Fibroblast of lung (primary cell): ENCODE data around the gene UBE2N. TPM values are rescaled to one million over a fixed set of nuclear protein-coding genes. Genes with fewer than 3 reads are reported as not detected.

Experiments
- DNase-seq, 2 donors: peaks; one replicate each; pipeline versions ENCODE4 v3.0.0 to v3.0.0-alpha.2; 2010; ENCODE audit warnings: low read depth in 2 of 2
- H2AFZ ChIP-seq: 2 replicates; pipeline ENCODE4 v1.5.1; 2012; ENCODE audit warnings: low read length, control low read depth, inconsistent platforms
- H3K27ac ChIP-seq: 2 replicates; pipeline ENCODE4 v1.5.1; 2011; ENCODE audit warnings: low read length, control low read depth; ENCODE audit not compliant: insufficient read depth
- H3K27me3 ChIP-seq: 2 replicates; pipeline ENCODE4 v1.5.1; 2011; ENCODE audit warnings: mild to moderate bottlenecking, low read length; ENCODE audit not compliant: control insufficient read depth, insufficient read depth
- H3K36me3 ChIP-seq: 2 replicates; pipeline ENCODE4 v1.5.1; 2011; ENCODE audit warnings: low read length; ENCODE audit not compliant: control insufficient read depth, insufficient read depth
- H3K4me1 ChIP-seq: 2 replicates; pipeline ENCODE4 v1.5.1; 2011; ENCODE audit warnings: low read length; ENCODE audit not compliant: control insufficient read depth, insufficient read depth; ENCODE audit errors: extremely low read depth
- H3K4me2 ChIP-seq: 2 replicates; pipeline ENCODE4 v1.5.1; 2011; ENCODE audit warnings: low read length, control low read depth; ENCODE audit not compliant: insufficient read depth; ENCODE audit errors: extremely low read depth
- H3K4me3 ChIP-seq, 4 experiments: fragments of 200-600 bp in 1 of 4; sonication (generic) in 1 of 4; replicated peaks in 1 of 4; 2 replicates each; pipeline ENCODE4 v1.5.1; 2011 to 2016; ENCODE audit warnings: low read length in 4 of 4, low read depth in 3 of 4, mild to moderate bottlenecking in 3 of 4, control low read depth in 2 of 4, inconsistent platforms in 1 of 4, mixed read lengths in 1 of 4; ENCODE audit not compliant: insufficient read depth in 1 of 4; ENCODE audit errors: control extremely low read depth in 1 of 4
- H3K79me2 ChIP-seq: 2 replicates; pipeline ENCODE4 v1.5.1; 2012; ENCODE audit warnings: mild to moderate bottlenecking, low read length, inconsistent platforms; ENCODE audit not compliant: control insufficient read depth, insufficient read depth
- H3K9ac ChIP-seq: 2 replicates; pipeline ENCODE4 v1.5.1; 2011; ENCODE audit warnings: mild to moderate bottlenecking, low read length, control low read depth; ENCODE audit not compliant: insufficient read depth
- H3K9me3 ChIP-seq: 2 replicates; pipeline ENCODE4 v1.5.1; 2012; ENCODE audit warnings: low read depth, low read length; ENCODE audit not compliant: control insufficient read depth, insufficient read depth
- H4K20me1 ChIP-seq: 2 replicates; pipeline ENCODE4 v1.5.1; 2011; ENCODE audit warnings: low read length; ENCODE audit not compliant: control insufficient read depth, insufficient read depth; ENCODE audit errors: extremely low read depth
- EZH2 ChIP-seq: IDR thresholded peaks from 2 replicates; pipeline ENCODE4 v1.5.1; 2012; ENCODE audit warnings: low read length, control low read depth, mild to moderate bottlenecking; ENCODE audit errors: missing control alignments
- polyA plus RNA-seq, 2 donors: library from polyadenylated mRNA; depleted of rRNA in 1 of 2; stranded (reverse) in 1 of 2; unstranded in 1 of 2; fragments of >200 nt; gene quantifications; 2 replicates each; pipeline ENCODE4 v1.2.1, GENCODE V29; 2011 to 2012; ENCODE audit warnings: missing spikeins in 1 of 2
- total RNA-seq: library from RNA; depleted of rRNA; stranded (reverse); fragments of >200 nt; gene quantifications from 2 replicates; pipeline ENCODE4 v1.2.1, GENCODE V29; 2014
- TF ChIP-seq, protein P1 (sequence below), 2 donors: IDR thresholded peaks in 1 of 2; conservative IDR thresholded peaks in 1 of 2; 1 replicate in 1 of 2; 2 replicates in 1 of 2; pipeline ENCODE4 v1.5.1; 2011 to 2012; ENCODE audit warnings: low read length in 2 of 2, control low read depth in 1 of 2, inconsistent platforms in 1 of 2, low read depth in 1 of 2, mild to moderate bottlenecking in 1 of 2

UBE2N gene
- total and polyA plus RNA-seq, 2 donors (not counting 1 experiment from before 2014, with no cell fraction given), result 115 to 149 TPM

- H3K36me3 ChIP-seq, result no peaks in the 10 kb centered on the region
- no peaks in the 10 kb centered on the region for H4K20me1 ChIP-seq
- no peaks in the 10 kb centered on the region for H3K79me2 ChIP-seq
- no peak overlapping the region for H3K4me3 ChIP-seq
- H3K4me2 ChIP-seq, result no peak overlapping the region
- no peak for DNase-seq
- TF ChIP-seq EZH2, result no peak
- TF ChIP-seq, protein P1, sequence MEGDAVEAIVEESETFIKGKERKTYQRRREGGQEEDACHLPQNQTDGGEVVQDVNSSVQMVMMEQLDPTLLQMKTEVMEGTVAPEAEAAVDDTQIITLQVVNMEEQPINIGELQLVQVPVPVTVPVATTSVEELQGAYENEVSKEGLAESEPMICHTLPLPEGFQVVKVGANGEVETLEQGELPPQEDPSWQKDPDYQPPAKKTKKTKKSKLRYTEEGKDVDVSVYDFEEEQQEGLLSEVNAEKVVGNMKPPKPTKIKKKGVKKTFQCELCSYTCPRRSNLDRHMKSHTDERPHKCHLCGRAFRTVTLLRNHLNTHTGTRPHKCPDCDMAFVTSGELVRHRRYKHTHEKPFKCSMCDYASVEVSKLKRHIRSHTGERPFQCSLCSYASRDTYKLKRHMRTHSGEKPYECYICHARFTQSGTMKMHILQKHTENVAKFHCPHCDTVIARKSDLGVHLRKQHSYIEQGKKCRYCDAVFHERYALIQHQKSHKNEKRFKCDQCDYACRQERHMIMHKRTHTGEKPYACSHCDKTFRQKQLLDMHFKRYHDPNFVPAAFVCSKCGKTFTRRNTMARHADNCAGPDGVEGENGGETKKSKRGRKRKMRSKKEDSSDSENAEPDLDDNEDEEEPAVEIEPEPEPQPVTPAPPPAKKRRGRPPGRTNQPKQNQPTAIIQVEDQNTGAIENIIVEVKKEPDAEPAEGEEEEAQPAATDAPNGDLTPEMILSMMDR (conservative IDR thresholded peaks at IDR 0.05 in 1 of 2, IDR thresholded peaks at IDR 0.05 in 1 of 2; ENCODE audit: low read depth in 1 of 2, low read length in 2 of 2), result no peak
- H3K9me3 ChIP-seq, result no peaks in the 10 kb centered on the region
- no peaks in the 10 kb centered on the region for H3K4me1 ChIP-seq
- no peak overlapping the region for H3K9ac ChIP-seq
- no peak overlapping the region for H2AFZ ChIP-seq
- H3K27ac ChIP-seq, result no peak overlapping the region
- H3K27me3 ChIP-seq, result no peaks in the 10 kb centered on the region
Measured at GRCh38 chr12:93448796-93449195, 7.0 kb upstream of the UBE2N start.

DNA sequence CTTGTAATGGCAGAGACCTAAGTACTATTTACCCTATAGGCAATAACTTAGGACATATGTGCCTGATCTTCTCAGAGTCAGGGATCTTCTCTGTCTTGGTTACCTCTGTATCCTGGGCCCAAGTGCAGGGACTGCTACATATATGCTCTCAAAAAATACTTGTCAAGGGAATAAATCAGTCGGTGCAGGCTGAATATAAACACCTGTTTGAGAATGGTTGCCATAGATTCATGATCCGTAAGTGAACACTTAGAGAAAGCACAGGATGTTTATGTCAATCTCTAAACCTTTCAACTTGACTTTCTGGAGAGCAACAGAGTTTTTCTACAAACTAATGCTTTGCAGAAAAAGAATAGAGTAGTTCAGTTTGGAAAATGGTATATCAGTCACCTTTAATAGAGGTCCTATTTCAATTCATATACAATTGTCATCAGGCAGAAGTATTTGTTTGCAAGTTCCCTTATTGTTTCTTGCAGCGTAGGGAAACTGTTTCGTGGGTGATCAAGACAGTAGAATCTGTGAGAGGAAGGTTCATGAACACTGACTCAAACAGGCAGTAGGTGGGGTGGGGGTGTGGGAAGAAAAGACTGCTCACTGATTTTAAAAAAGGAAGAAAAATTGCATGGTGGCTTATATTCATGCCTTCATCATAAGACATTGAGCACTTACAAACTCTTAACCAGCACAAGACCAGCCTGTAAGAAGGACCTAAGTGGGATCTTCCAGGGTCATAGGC is 6.0 kb upstream of the UBE2N start:
- no peaks in the 10 kb centered on the region for H3K79me2 ChIP-seq
- no peak overlapping the region for H3K4me3 ChIP-seq
- H3K9ac ChIP-seq, result no peak overlapping the region
- no peak for DNase-seq
- no peak overlapping the region for H3K4me2 ChIP-seq
- no peaks in the 10 kb centered on the region for H3K9me3 ChIP-seq
- no peaks in the 10 kb centered on the region for H3K36me3 ChIP-seq
- no peak overlapping the region for H2AFZ ChIP-seq
- H3K27ac ChIP-seq, result no peak overlapping the region
- H3K27me3 ChIP-seq, result no peaks in the 10 kb centered on the region
- H4K20me1 ChIP-seq, result no peaks in the 10 kb centered on the region
- H3K4me1 ChIP-seq, result no peaks in the 10 kb centered on the region
- no peak for TF ChIP-seq EZH2
- TF ChIP-seq, protein P1 (conservative IDR thresholded peaks at IDR 0.05 in 1 of 2, IDR thresholded peaks at IDR 0.05 in 1 of 2; ENCODE audit: low read depth in 1 of 2, low read length in 2 of 2), result no peak

DNA sequence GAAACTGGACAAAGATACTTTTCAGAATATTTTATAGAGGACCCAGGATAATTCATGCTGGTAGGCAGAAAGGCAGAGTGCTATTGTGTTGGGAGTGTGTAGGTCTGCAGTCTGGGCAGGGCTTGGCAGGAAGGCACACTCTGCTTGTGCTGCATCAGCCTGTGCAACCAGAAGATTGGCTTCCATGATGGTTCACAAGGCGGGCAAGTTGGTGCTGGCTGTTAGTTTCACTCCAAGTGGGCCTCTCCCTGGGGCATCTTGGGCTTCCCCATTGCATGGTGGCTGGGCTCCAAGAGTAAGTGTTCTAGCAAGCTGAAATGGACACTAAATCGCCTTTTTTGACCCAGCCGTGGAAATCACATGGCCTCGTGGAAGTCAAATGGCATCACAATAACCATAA is 1.8 kb upstream of the UBE2N start:
- Histone ChIP-seq H3K9ac (no peak overlapping the region), H3K79me2 (peaks cover 31% of the 10 kb centered on the region), H2AFZ (no peak overlapping the region), H3K4me1 (peaks cover 3% of the 10 kb centered on the region), H4K20me1 (peaks cover 10% of the 10 kb centered on the region), H3K27me3 (no peaks in the 10 kb centered on the region), H3K9me3 (no peaks in the 10 kb centered on the region), H3K4me2 (no peak overlapping the region), H3K27ac (no peak overlapping the region), H3K36me3 (no peaks in the 10 kb centered on the region), H3K4me3 (no peak overlapping the region)
- DNase-seq, result no peak
- TF ChIP-seq, protein P1 (conservative IDR thresholded peaks at IDR 0.05 in 1 of 2, IDR thresholded peaks at IDR 0.05 in 1 of 2; ENCODE audit: low read depth in 1 of 2, low read length in 2 of 2), result no peak
- TF ChIP-seq EZH2, result no peak
